Germinal center (tissue), 1 donor: ENCODE measurements around the gene PLK1.

Source experiments
- DNase-seq: peaks from one replicate; pipeline ENCODE4 v3.0.0; 2012; ENCODE audit warnings: mixed read lengths, low spot score

PLK1 gene

GRCh38 chr16:23679986-23680336 is 1.3 kb downstream of the PLK1 start:
- DNase-seq = no peak

- DNase-seq = no peak
These were observed 3.5 kb downstream of the PLK1 start for GRCh38 chr16:23682181-23682580.

- DNase-seq = no peak
These were observed 4.8 kb downstream of the PLK1 start for GRCh38 chr16:23683487-23683886.

- DNase-seq = no peak
These were observed 8.5 kb downstream of the PLK1 start for GRCh38 chr16:23687034-23687808.

- no peak for DNase-seq
These were observed 10.9 kb downstream of the PLK1 start for GRCh38 chr16:23689442-23690187.

- DNase-seq = no peak
These were observed 12.2 kb downstream of the PLK1 start for GRCh38 chr16:23690771-23691482.

- no peak for DNase-seq
These were observed 12.9 kb downstream of the PLK1 start for GRCh38 chr16:23691483-23692189.

GRCh38 chr16:23692190-23692837 is 13.6 kb downstream of the PLK1 start:
- DNase-seq = no peak

GRCh38 chr16:23694265-23694643 is 15.6 kb downstream of the PLK1 start:
- no peak for DNase-seq

- peak; percentile 60 for DNase-seq
These were observed 16.1 kb downstream of the PLK1 start for GRCh38 chr16:23694644-23695373.

GRCh38 chr16:23695756-23696155 is 17.1 kb downstream of the PLK1 start:
- no peak for DNase-seq

GRCh38 chr16:23699100-23699499 is 20.4 kb downstream of the PLK1 start:
- DNase-seq = peak; percentile 19

- no peak for DNase-seq
These were observed 21.4 kb downstream of the PLK1 start for GRCh38 chr16:23700093-23700492.

GRCh38 chr16:23700509-23700908 is 21.8 kb downstream of the PLK1 start:
- DNase-seq = no peak

GRCh38 chr16:23701045-23701444 is 22.4 kb downstream of the PLK1 start:
- no peak for DNase-seq

GRCh38 chr16:23702951-23703350 is 24.3 kb downstream of the PLK1 start:
- no peak for DNase-seq

- DNase-seq = no peak
These were observed 26.3 kb downstream of the PLK1 start for GRCh38 chr16:23704772-23705516.

- DNase-seq = no peak
These were observed 26.8 kb downstream of the PLK1 start for GRCh38 chr16:23705517-23705902.

GRCh38 chr16:23706439-23706838 is 27.8 kb downstream of the PLK1 start:
- DNase-seq = no peak

- no peak for DNase-seq
These were observed 30.8 kb downstream of the PLK1 start for GRCh38 chr16:23709536-23709935.
